Stimulated activated CD8-positive, alpha-beta memory T cell treated with anti-CD3 and anti-CD28 coated beads, Interleukin-2, amount 100 ng/mL, for 1 hour (primary cell): ENCODE results near the gene ESYT1.
"Not testable (repeated sequence)": the region's sequence is repeated elsewhere in the genome, so short reads cannot be mapped to it uniquely, and the experiment has no call there.

Experiments
- DNase-seq, 2 donors: peaks; one replicate each; pipeline ENCODE4 v3.0.0-alpha.2; 2020; ENCODE audit warnings: low read depth in 2 of 2

Gene ESYT1

DNA sequence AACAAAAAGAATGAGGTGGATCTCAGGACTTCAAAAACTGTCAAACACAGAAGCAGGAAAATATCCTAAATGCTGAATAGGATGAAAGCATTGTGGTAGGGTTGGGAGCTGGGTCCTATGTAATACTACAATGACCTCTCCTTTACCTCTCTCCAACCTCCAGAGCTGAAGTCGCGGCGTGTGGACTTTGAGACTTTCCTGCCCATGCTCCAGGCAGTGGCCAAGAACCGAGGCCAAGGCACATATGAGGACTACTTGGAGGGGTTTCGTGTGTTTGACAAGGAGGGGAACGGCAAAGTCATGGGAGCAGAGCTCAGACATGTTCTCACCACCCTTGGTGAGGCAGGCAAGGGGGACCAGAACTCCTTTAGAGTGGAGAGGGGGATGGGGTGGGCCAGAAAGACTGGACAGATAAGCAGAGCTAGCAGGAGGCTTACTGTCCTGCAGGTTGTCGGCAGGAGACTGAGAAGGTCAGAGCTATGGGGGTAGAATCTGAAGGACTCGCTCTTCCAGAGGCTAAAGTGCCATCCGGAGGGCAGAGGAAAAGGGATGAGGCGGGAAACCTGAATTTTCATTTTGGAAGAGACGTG is 27.3 kb downstream of the ESYT1 start:
- no peak for DNase-seq

DNA sequence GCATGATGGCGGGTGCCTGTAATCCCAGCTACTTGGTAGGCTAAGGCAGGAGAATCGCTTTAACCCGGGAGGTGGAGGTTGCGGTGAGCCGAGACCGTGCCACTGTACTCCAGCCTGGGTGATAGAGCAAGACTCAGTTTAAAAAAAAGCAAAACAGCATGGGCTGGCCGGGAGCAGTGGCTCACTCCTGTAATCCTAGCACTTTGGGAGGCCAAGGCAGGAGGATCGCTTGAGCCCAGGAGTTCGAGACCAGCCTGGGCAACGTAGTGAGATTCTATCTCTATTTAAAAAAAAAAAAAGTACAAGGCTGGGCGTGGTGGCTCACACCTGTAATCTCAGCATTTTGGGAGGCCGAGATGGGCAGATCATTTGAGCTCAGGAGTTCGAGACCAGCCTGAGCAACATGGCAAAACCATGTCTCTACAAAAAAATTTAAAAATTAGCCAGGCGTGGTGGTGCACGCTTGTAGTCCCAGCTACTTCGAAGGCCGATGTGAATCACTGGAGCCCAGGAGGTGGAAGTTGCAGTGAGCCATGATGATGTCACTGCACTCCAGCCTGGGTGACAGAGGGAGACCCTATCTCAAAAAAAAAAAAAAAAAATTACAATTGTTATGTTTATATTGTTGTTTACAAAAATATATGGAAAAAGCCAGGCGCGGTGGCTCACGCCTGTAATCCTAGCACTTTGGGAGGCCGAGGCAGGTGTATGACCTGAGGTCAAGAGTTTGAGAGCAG is 28.6 kb downstream of the ESYT1 start:
- not testable (repeated sequence) for DNase-seq

DNA sequence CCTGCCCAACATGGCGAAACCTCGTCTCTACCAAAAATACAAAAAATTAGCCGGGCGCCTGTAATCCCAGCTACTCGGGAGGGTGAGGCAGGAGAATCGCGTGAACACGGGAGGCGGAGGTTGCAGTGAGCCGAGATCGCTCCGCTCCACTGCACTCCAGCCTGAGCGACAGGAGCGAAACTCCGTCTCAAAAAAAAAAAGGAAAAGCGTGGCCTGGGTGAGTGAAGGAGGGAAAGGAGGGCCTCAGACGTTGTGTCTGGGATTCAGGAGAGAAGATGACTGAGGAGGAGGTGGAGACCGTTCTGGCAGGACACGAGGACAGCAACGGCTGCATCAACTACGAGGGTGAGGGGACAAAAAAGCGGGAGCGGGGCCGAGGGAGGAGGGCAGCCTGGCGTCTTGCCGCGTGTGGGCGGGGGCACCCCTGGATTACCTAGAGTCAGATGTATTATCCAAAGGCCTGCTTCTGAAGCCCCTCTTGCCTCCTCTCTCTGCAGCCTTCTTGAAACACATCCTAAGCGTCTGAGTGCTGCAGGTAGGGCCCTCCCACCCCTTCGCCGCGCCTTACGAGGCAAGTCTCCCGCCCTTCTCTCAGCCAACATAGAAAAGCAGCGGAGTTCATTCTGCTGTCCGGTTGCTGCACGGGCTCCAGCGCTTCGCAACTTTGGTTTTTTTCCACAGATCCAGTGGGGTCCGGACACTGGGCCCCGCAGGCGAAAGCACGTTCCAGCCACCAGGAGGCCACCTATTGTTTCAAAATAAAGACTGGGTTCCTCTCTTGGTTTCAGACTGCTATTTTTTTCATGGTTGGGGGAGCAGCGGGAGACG is 29.3 kb downstream of the ESYT1 start:
- peak; percentile 11 to 27 for DNase-seq

DNA sequence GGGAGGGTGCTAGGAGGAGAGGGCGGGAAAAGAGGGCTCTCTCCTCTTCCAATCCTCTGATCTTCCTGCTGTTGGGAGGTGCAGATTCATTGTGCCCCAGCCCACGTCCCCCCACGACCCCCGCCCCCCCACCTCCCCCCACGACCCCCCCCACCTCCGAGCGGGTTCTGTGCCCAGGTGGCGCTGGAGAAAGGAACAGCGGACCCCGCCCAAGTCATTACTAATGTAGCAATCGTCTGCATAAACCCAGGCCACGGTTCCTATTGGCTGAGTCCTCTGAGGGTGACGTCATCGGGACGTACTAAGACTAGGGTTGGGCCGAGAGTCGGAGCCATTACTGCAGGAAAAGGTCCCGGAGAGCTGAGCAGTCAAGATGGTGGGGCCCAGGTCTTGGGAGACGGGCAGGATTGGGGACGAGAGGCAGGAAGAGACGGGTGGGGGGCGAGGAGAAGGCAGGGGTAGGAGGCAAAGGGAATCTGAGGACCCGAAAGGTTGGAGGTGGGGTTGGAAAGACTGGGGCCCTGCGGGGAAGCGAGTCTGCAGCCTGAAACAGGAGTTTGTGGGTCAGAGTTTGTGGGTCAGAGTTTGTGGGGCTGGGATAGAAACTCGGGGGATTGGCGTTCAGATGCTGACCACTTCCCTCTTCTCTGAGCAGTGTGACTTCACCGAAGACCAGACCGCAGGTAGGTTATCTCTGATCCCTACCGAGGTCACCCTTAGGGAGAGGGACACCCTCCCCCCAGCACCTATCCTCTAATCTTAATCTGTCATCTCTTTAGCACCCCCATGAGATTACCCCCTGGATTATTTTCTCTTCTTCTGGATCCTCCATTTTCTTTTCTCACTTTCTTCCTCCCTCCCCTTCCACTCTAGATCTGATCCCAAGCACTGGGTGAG is 30.2 kb downstream of the ESYT1 start, which contains the start of gene MYL6:
Gene MYL6 (plus strand): TSS at position 331 of the 897 bp plus-strand sequence. CDS start 43 bp downstream, at position 374.
- peak; percentile 79 to 84 for DNase-seq

DNA sequence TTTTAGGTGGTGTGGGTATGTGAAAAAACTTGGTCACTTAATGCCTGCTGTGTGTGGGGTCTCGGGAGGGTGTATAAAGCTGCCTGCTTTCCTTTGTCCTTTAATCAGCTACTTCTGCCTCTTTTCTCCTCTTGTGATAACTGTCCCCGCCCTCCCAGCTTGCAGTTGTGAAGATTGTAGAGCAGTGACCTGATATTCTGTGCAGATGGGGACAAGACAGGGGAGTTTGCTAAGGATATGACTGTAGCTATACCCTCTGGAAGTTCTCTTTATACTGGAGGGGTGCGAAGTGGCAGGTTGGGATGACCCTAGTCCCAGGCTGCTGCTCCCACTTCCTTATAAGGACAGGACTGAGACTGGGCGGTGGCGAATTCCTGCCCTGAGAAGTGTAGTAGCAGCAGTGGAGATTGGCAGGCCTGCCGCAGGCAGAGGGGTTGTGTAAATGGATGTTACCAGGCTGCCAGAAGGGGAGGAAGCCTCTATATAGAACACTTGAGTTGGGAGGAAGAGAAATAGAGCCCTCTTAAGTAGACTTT is 30.9 kb downstream of the ESYT1 start:
- no peak for DNase-seq

DNA sequence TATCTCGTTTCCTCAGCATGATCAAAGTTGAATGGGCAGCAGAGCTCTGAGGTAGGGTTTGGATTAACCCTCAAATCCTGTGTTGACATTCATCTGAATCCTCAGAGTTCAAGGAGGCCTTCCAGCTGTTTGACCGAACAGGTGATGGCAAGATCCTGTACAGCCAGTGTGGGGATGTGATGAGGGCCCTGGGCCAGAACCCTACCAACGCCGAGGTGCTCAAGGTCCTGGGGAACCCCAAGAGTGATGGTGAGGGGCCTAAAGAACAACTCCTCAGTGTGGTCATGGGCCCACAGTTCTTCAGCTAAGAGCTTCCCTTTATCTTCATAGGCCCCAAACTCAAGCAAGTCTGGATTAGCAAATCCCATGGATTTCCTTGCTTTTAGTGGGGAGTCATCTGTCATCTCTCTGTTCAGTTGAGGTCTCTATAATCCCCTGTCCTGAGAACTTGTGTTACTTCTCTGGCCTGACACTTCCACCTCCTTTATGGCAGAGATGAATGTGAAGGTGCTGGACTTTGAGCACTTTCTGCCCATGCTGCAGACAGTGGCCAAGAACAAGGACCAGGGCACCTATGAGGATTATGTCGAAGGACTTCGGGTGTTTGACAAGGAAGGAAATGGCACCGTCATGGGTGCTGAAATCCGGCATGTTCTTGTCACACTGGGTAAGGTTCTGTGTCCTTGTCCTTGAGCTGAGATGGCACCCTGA is 31.6 kb downstream of the ESYT1 start:
- DNase-seq, result no peak

DNA sequence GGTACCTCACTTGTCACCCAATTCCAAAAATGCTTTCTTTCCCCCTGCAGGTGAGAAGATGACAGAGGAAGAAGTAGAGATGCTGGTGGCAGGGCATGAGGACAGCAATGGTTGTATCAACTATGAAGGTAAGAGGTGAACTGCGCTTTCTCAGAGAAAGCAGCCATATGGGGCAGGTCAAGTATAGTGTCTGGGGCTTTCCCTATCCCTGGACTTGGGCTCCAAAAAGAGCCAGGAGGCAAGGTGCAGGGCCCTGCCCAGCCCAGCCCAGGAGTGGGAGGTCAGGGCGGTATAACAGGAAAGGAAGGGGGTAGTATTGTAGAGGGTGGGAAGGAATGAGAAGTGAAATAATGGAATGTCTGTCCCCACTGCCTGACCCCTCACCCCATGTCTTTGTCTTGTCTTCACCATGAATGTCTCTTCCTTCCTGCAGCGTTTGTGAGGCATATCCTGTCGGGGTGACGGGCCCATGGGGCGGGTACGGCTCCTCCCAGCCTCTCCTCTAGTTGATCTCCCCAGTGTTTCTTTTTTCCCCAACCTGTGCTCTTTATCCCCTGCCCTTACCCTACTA is 32.2 kb downstream of the ESYT1 start:
- DNase-seq, result peak in 1 of 2 donors; percentile 24

DNA sequence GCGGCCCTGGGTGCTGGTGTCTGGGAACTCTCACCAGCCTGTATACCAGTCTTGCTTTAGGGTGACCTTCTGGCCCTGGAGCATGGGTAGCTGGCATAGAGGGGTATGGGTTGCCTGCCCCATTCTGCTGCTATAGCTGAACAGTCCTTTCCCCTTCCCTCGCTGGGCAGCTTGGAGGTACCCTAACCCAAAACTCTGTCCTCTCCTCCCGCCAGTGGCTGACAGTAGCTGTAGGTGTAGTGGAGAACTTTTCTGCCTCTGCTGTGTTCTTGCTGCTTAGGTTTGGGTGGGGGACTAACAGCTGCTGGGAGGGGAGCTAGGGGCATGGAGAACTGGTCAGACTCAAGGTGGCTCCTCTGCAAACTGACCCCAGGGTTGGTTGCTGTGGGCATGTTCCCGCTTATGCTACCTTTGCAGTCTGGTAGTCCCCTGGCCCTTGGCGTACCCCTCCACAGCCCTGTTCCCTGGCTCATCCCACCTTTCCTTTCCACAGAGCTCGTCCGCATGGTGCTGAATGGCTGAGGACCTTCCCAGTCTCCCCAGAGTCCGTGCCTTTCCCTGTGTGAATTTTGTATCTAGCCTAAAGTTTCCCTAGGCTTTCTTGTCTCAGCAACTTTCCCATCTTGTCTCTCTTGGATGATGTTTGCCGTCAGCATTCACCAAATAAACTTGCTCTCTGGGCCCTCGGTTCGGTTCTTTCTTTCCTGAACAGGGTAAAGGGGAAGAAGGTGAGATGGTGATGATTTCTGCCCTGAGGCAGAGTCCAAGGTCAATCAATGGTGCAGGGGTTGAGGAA is 33.0 kb downstream of the ESYT1 start:
- DNase-seq, result no peak

DNA sequence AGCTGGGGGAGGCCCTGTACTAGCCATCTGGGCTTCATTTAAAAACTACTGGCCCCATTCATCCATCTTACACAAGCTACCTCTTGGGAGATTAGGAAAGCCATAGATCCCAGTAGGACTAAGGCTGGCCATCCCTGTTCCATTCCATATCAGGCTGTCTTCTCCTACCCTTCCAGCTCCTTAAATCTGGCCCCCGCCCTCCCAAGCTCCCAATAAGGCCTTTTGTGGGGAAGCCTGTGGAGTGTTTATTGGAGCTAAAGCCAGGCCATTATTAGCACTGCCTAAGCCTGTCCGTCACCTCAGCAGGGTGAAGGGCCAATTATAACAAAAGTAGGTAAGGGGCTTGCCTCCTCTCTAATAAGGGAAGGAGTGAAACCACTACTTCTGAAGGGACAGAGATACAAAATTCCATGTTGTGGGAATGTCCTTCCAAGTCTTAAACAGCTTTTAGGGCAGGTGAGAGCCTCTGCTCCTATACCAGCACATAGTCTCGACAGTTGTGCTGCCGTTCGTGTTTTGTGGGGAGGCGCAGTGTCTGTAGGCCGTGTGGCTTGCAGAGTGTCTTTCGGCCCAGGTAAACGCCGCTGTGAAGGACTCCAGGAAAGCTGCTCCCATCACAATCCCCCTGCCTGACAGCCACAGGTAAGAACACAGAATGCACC is 33.8 kb downstream of the ESYT1 start:
- no peak for DNase-seq

DNA sequence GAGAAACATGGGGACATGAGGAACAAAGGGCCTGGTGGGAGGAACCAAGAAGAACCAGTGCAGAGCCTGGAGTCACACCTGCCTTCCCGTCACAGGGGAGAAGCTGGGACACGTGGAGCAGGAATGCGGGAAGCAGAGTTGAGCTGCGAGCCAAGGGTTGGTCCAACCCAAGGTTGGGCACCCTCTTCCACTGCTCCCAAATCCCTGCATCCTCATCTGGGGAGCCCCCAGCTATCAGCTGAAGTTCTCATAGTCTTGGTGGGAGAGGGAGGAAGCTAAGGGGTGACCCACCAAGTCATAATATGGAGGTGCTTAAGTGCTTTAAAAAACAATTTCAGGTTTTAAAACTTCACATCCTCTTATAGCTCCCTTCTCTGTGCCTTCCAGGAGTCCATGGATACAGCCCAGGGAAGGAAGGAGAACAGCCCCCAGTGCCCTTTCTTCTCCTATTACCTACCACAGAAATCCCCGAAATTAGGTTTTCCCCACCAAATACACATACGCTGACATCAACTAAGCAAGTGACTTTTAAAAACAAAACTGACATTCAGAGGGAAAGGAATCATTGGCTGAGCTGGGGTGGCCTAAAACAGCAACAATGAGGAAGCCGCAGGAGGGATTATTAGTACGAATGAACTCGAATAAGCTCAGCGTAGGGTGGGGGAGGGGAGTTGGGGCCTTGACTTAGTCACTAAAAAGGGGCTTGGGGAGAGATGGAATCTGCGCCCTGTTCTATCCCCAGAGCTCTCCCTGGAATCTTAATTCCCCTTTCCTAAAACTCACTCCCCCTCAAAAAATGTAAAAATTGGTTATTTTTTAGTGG is 34.6 kb downstream of the ESYT1 start:
- no peak for DNase-seq

DNA sequence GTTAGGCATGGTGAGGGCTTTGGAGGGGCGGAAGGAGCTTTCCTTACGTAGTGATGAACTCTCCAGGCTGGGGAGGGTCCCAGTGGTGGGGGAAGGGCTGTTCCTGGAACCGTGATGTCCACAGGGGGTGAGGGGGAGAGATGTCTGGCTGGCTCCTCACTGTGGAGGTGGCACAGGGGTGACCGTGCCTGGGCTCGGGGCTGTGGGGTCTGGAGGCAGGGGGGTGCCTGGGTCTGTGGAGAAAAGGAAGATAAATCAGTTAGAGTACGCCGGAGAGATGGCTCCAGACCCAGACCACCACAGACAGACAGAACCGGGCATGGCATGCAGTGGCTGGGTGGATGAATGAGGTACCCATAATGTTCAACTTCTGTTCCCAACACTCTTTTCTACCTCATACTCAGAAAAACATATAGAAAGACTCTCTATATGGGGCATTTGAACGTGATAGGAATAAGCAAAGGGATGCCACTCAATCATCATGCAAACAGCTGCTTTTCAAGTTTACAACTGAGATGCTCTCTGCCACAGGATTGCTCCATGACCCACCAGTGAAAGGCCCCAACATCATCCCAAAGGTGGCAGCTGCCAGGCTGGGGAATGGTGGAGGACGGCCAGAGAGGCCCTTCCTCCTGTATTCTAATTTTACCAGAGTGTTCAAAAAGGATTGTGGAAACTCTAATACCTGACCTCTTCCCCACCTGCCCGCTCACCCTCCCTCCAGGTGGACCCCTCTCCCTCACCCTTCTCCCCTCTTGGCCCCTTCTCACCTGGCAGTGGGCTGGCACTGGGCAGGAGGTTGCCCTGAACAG is 35.7 kb downstream of the ESYT1 start:
- no peak for DNase-seq

DNA sequence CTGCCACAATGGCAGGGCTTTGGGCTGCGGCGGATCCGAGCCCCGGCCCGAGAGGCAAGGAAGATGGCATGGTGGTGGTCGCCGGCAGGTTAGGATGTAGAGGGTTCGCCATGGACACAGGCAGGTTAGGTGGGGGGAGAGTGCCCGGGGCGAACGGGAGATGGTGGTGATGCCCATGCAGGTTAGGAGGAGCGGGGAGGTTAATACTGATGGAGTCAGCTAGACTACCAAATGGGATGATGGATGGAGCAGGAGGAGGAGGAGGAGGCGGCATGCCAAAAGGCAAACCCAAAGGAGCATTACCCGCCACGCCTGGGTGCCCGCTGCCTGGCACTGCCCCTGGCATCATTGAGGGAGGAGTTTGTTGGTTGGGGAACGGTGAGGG is 36.3 kb downstream of the ESYT1 start:
- no peak for DNase-seq

DNA sequence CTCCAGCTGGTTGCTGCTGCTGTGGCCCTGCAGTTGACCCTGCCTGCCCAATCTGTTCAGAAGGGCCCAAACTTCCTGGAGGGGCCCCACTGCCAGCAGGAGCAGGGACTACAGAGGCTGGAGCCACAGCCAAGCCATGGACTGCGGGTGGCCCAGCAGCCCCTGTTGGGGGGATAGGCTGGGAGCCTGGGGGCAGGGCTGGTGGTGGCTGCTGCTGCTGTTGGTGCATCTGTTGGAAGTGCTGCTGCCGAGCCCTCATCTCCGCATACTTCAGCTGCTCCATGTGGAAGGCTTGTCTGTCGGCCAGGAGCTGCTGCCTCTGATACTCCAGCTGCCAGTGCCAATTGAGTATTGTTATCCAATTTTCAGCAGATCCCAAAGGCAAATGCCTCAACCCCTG is 37.3 kb downstream of the ESYT1 start:
- DNase-seq, result no peak

DNA sequence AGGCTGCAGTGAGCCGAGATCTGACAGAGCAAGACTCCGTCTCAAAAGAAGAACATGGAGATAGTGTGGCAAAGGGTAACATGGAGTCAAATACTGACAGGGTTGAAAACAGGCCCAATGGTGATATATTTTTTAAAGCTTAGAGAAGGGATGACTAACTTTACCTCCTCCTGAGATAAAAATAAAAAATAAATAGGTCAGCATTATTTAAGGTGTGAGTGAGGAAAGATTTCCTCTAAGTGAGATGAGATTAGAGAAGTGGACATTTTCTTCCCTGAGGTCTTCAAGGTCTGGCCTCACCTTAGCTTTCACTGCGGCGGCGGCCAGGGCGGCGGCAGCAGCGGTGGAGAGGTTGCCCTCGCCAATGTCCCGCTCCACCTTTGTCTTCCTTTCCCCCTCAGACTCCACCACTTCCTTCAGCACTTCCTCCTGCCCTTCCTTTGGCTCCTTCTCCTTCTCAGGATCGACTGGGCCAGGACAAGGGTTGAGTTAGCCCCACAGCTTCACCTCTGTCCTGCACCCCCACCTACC is 41.2 kb downstream of the ESYT1 start:
- no peak for DNase-seq

DNA sequence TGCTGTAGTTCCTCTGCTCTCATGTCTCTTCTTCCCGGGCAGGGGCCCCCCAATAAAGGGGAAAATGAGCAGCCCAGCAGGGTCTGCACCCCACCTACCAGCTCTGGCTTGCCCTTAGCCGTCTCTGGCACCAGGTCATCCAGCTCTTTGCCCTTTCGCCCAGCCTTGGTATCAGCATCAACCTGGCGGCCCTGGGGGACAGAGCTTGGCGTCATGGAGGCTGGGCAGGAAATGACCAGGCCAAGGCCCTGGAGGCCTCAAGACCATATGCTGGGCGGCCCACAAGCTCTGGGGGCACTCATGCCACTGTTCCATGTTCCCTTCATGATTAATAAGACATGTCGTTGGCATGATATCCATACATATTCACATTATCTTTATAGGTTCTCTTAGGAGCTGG is 44.8 kb downstream of the ESYT1 start:
- no peak for DNase-seq

DNA sequence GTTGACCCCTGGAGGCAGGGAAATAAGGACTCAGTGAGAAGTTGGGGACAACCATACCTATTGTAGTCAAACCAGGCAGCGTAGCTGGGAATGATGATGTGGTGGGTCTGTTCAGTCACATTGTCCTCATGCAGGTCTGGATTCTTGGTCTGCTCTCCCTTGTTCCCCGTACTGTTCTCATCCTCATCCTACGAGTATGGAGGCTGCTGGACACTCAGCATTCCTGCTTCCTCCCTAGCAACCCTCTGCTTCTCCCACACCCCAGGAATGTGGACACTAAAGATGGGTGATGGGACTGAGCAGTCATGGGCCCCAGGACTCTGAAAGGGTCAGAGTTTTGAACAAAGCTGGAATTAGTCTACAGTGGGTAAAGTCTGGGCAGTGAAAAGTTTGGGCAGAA is 50.3 kb downstream of the ESYT1 start:
- no peak for DNase-seq

DNA sequence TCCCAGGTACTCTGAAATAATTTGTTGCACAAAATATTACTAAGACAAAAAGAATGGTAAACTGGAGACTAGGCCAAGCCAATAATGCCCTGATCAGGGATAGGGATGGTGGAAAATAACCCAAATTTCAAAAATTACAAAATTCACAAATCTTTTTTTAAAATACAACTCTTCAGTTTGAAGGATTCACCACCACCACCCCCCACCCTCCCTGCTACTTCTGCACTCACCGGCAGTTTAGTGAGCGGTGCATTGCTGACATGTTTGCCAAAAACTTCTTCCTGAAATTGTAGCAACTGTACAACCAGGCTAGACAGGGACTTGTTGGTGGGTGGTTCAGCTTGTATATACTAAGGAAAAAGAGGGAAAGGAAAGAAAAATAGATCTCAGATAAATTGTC is 58.9 kb downstream of the ESYT1 start:
- DNase-seq, result no peak
